Kidney tubule cell (primary cell): Measurements from ENCODE around the gene BNC2.

ENCODE experiments used
- DNase-seq: peaks from one replicate; pipeline ENCODE4 v3.0.0-alpha.2; 2018; ENCODE audit warnings: low spot score

Gene BNC2

GRCh38 chr9:16755467-16756160 lies 114.9 kb downstream of the BNC2 start:
- no peak for DNase-seq

- no peak for DNase-seq
Measured at GRCh38 chr9:16754662-16755061, 115.8 kb downstream of the BNC2 start.

GRCh38 chr9:16753256-16753655 lies 117.2 kb downstream of the BNC2 start:
- DNase-seq, result no peak

- no peak for DNase-seq
Measured at GRCh38 chr9:16752601-16753000, 117.9 kb downstream of the BNC2 start.

GRCh38 chr9:16750553-16750952 lies 119.9 kb downstream of the BNC2 start:
- peak; percentile 35 for DNase-seq

- no peak for DNase-seq
Measured at GRCh38 chr9:16745359-16745758, 125.1 kb downstream of the BNC2 start.

GRCh38 chr9:16744394-16744793 lies 126.1 kb downstream of the BNC2 start:
- no peak for DNase-seq

GRCh38 chr9:16743375-16743774 lies 127.1 kb downstream of the BNC2 start:
- DNase-seq, result no peak

- DNase-seq, result no peak
Measured at GRCh38 chr9:16735001-16735400, 135.5 kb downstream of the BNC2 start.

GRCh38 chr9:16732546-16732945 lies 137.9 kb downstream of the BNC2 start:
- DNase-seq, result no peak

- DNase-seq, result no peak
Measured at GRCh38 chr9:16730162-16730561, 140.3 kb downstream of the BNC2 start.

- DNase-seq, result peak; percentile 17
Measured at GRCh38 chr9:16729651-16730050, 140.8 kb downstream of the BNC2 start.

GRCh38 chr9:16728137-16728508 lies 142.3 kb downstream of the BNC2 start:
- DNase-seq, result peak; percentile 46

- DNase-seq, result peak; percentile 45
Measured at GRCh38 chr9:16727452-16728136, 142.9 kb downstream of the BNC2 start.

GRCh38 chr9:16726718-16727451 lies 143.6 kb downstream of the BNC2 start:
- DNase-seq, result peak; percentile 88

- peak; percentile 59 for DNase-seq
Measured at GRCh38 chr9:16726029-16726428, 144.4 kb downstream of the BNC2 start.

GRCh38 chr9:16725066-16725465 lies 145.4 kb downstream of the BNC2 start:
- no peak for DNase-seq

- peak; percentile 71 for DNase-seq
Measured at GRCh38 chr9:16721972-16722371, 148.5 kb downstream of the BNC2 start.

GRCh38 chr9:16720386-16720785 lies 150.1 kb downstream of the BNC2 start:
- no peak for DNase-seq

- no peak for DNase-seq
Measured at GRCh38 chr9:16719921-16720320, 150.5 kb downstream of the BNC2 start.

- no peak for DNase-seq
Measured at GRCh38 chr9:16718952-16719351, 151.5 kb downstream of the BNC2 start.

GRCh38 chr9:16718296-16718695 lies 152.2 kb downstream of the BNC2 start:
- DNase-seq, result no peak

- no peak for DNase-seq
Measured at GRCh38 chr9:16716601-16717000, 153.9 kb downstream of the BNC2 start.
